ENCODE data around the gene DOP1A.
A peak's percentile ranks its signal among the peaks of the same experiment; 100 is the strongest.

DOP1A gene

DNA sequence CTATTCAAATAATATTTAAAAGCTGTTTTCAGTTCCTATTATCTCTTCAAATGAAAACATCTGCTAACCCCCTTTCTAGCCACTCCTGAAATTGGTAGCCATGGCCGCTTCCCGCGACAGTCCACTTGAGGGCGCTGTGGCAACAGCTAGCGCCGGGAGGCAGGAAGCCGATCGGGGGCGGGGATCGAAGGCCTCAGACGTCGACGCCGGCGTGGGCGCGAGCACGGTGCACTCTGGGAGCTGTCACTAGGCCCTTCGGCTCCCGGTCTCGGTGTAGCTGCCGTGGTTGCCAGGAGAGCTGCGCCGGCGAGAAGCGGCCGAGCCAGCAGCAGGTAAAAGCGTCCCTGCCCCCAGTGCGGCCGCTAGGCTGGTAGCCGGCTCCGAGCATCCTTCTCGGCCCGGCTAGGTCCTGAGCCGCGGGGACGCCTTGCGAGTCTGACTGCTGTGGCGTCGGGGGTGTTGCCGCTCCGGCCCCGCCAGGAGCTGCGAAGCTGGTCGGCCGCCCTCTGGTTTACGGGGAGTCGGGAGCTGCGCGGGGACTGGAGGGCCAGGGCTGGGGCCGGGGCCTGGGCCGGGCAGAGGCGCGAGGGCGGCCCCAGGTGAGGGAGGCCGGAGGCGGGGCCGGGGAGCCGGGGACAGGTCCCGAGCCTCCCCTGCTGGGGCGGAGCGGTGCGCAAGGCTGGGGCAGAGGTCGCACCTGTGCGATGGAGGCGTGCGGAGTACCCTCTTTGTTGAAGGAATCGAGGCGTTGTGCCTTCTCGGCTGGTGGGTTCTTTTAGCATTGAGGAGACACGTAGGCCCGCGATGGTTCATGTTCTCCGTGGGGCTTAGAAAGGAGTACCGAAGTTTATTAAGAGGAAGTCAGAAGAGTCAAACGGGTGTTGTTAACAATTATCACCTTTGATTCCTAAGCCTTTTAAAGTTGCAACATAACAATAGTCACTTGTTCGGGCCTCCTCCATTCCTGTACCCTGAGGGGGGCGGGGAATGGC is at the start of gene DOP1A:
TSS of gene DOP1A (plus strand) at position 224 of the 992 bp plus-strand sequence. CDS start 29,307 bp downstream, outside the sequence.
- DNase-seq, result peak; percentile 94

- DNase-seq, result no peak
These were observed 47.7 kb upstream of the DOP1A start for GRCh38 chr6:83019741-83020140.

DNA sequence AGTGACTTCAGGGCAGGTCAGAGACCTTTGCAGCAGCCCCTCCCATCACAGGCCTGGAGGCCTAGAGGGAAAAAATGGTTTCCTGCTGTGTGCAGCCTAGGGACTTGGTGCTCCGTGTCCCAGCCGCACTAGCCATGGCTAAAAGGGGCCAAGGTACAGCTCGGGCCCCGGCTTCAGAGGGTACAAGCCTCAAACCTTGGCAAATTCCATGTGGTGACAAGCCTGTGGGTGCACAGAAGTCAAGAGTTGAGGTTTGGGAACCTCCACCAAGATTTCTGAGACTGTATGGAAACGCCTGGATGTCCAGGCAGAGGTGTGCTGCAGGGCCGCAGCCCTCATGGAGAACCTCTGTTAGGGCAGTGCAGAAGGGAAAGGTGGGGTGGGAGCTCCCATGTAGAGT is 35.8 kb upstream of the DOP1A start:
- DNase-seq, result no peak

- no peak for DNase-seq
These were observed 29.2 kb upstream of the DOP1A start for GRCh38 chr6:83038246-83038645.

DNA sequence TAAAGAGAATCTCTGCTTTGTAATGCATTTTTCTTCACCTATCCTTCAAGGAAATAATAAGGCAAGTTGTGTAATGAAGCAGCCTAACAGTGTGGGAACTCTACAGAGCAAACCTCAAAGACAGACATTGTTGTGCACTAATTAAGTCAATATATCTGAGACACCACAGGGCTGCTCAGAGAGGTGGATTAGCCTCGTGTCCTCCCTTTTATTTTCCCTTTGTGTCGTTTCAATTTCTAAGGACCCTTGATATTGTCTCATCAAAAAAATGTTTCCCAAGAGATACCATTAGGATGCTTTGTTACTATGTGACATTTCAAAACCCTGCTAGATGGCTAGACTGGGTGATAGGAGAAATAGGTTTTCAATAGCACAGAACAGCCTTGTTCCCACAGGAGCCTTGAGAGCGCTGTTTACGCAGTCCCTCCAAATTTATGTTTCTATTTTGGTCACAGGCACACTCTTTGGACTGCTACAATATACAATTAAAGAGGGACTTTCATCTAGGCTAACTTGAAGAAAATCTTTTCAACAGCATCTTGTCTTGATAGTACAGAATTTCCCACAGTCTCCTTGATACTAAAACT is 24.9 kb upstream of the DOP1A start:
- no peak for DNase-seq

DNA sequence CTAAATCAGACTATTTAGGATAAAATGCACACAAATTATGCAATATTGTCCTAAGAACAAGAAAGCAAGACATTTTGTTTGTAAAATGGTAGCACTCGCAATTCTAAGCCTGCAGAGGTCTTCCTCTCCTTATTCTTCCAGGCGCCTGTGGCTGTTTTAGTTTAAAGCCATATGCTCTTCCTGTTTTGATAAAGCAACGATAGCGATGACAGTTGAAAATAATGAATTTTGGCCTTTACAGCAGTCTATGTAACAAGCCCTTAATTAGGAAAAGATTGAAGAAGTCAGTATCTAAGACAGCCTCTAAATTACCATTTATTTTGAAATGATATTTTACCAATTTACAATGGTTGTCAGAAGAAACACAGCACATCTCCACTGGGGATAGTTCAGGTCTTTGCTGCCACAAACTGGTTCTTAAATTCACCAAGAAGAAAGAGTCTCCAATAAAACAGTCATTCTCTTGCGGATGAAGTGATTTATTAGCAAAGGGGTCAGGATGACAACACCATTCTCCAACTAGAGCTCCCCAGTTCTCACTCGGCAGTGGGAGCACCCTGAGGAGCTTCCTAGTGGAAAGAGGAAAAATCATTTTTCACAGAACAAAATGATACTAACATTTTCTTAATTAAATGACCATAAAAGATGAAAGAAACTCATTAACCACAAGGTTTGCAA is 23.2 kb upstream of the DOP1A start:
- DNase-seq, result no peak

GRCh38 chr6:83047065-83047754 is 20.3 kb upstream of the DOP1A start:
- DNase-seq, result no peak

- DNase-seq, result no peak
These were observed 15.9 kb upstream of the DOP1A start for GRCh38 chr6:83051377-83052172.

DNA sequence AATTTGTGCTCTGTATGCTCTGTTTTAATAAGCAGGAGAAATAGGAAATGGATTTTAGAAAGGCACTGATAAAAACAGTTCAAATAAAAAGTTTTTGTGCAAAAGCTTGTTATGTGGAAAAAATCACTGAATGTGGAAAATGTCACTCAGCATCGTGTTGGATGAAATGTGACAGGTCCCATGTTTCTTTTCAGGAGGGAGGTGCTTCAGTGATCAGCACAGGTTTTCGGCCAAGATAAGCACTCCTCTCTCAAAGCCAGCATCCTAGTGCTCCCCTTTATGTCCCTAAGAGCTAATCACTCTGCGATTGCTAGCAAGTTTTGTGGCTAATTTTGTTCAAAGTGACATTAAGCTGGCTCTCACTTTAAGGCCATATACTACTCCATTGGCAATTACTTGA is 13.8 kb upstream of the DOP1A start:
- DNase-seq, result no peak

DNA sequence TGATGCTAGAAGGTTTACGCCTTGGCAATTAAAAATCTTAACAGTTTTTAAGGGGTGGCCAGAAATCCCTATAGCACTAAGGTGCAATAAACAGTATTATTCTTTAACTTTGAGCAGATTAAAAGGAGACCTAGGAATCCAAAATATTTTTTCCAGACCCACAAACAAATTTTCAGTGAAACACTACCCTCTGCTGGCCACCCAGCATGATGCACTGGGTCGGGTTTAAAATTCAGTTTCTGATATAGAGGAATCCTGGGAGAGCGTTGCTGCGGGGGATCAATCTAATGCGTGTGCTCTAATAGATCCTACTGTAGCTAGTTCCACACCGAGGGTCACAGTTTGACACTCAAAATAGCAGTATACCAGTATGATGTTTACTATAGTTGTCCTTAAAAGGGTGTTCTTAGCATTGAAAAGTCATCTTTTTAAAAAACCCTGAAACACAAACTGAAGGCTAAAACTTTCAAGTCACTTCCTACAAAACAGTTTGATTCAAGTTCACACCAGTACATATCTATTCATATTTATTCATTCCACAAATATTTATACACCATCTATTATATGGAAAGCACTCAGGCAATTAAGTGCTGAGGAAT is 12.0 kb upstream of the DOP1A start:
- peak; percentile 55 for DNase-seq

- peak; percentile 54 for DNase-seq
These were observed 9.7 kb upstream of the DOP1A start for GRCh38 chr6:83057705-83058321.

DNA sequence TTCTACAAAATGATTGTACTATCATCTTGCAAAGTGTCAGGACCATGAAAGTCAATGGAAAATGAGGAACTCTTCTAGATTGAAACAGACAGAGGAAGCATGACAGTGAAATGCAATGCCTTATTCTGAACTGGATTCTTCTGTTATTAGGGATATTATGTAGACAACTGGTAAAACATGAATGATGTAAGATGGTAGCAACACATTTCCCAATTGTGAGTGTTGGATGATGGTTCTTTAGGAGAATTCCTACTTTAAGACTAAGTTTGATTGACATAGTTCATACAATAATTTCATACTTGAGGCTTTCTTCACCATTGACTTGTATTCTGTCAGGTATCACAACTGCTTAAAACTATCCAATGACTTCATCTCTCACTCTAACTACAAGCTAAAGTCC is 6.3 kb upstream of the DOP1A start:
- no peak for DNase-seq

DNA sequence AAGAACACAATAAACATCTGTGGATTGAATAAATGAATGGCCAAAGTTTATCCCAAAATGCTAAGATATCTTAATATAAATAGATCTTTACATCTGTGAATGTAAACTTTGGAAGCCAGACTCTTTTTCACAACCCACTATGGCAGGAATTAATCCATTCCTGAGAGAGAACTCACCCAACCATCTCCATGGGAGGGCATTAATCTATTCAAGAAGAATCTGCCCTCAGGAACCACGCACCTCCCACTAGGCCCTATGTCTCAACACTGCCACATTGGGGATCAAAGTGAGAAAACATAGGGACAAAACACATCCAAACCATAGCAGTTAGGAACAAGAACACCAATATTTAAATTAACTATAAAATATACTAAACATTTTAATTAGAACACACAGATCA is 5.2 kb upstream of the DOP1A start:
- DNase-seq, result no peak

DNA sequence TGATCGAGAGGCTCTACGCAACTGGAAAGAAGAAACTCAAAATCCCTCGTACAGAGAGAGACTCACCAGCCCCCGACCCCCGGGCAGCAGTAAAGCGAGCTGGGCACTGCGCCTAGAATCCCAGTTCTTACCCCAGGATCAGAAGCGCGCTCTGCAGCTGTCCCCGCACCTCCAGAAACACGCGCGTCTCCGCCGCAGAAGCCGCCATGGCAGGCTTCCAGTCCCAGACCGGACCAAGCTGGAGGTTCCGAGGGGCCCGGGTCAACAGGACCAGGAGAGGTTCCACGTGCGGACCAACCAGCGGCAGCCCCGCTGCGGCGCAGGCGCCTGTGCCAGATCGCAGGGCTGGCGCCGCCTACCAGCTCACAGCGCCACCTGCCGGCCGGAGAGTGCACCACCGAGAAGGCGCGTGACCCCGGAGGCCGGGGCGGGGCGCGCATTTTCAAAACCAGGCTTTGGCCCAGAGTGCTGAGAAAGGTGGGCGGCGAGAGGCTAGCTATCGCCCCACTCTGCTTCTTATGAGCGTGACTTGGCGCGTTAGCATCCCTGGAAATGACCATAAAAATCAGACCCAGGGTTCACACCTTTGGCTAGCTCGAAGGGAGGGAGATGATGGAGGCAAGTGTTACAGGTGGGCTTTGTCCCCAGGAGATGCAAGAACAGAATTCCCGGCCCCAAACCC is 1.8 kb upstream of the DOP1A start, which contains the start of gene UBE3D:
TSS of gene UBE3D (minus strand) at position 331 of the 682 bp plus-strand sequence. CDS start at position 208, 123 bp downstream.
- DNase-seq, result peak; percentile 84

- peak; percentile 6 for DNase-seq
These were observed 1.1 kb downstream of the DOP1A start for GRCh38 chr6:83068616-83069015.

DNA sequence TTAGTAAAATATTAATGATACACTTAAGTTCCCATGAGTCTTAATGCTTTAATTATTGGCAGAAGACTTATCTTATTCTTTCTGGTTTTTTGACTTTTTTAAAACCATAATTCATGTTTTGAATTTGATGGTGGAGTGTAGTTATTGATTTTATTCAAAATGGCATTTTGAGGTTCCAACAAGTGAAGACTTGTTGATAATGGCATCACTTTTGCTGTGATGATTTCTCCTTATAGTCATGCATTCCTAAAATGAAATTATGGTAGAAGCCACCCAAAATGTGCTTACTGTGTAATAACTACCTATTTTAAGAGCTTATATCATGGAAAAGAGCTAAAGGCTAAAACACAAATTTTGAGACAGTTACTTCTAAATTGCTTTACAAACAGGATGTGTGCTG is 2.2 kb downstream of the DOP1A start:
- no peak for DNase-seq

GRCh38 chr6:83071023-83071422 is 3.6 kb downstream of the DOP1A start:
- DNase-seq, result no peak

- DNase-seq, result no peak
These were observed 4.2 kb downstream of the DOP1A start for GRCh38 chr6:83071707-83072106.

GRCh38 chr6:83072726-83073125 is 5.3 kb downstream of the DOP1A start:
- no peak for DNase-seq

GRCh38 chr6:83073615-83074014 is 6.1 kb downstream of the DOP1A start:
- DNase-seq, result no peak

GRCh38 chr6:83083476-83083875 is 16.0 kb downstream of the DOP1A start:
- no peak for DNase-seq
